Activated CD4-positive, alpha-beta T cell treated with anti-CD3 and anti-CD28 coated beads, Interleukin-2, amount 10 ng/mL, durations not matched to agents 24 days and 14 days (primary cell): ENCODE data around the gene PTPN14. TPM values are rescaled to one million over a fixed set of nuclear protein-coding genes. Genes with fewer than 3 reads are reported as not detected.

Experiments used
- DNase-seq: peaks from one replicate; pipeline ENCODE4 v3.0.0; 2022
- H3K27ac Mint-ChIP-seq: one replicate; pipeline ENCODE4 v1.8.0; 2022; ENCODE audit warnings: mild to moderate bottlenecking, mixed read lengths
- H3K27me3 Mint-ChIP-seq: one replicate; pipeline ENCODE4 v1.8.0; 2022; ENCODE audit warnings: mixed read lengths
- H3K36me3 Mint-ChIP-seq: one replicate; pipeline ENCODE4 v1.8.0; 2022; ENCODE audit warnings: low read depth, mild to moderate bottlenecking, mixed read lengths
- H3K4me1 Mint-ChIP-seq: one replicate; pipeline ENCODE4 v1.8.0; 2021; ENCODE audit warnings: mixed read lengths
- H3K4me3 Mint-ChIP-seq: one replicate; pipeline ENCODE4 v1.8.0; 2022; ENCODE audit warnings: mild to moderate bottlenecking, moderate library complexity, mixed read lengths
- H3K9me3 Mint-ChIP-seq: one replicate; pipeline ENCODE4 v1.8.0; 2021; ENCODE audit warnings: mixed read lengths
- intact Hi-C: fragments of 100-400 bp; cut with micrococcal nuclease; formaldehyde crosslinking; loops from one replicate; pipeline ENCODE4 v1.15.1; 2023
- total RNA-seq: library from RNA; stranded (reverse); gene quantifications from 2 replicates; pipeline ENCODE4 v1.2.3, GENCODE V29; 2022

Gene PTPN14
- total RNA-seq, 1 donor from 2014 or later = 29.7 TPM

GRCh38 chr1:214360525-214361164 is 190.8 kb downstream of the PTPN14 start:
- Mint-ChIP-seq H3K9me3 (peaks cover 10% of the 10 kb centered on the region), H3K36me3 (peaks cover 20% of the 10 kb centered on the region), H3K27me3 (peaks cover 3% of the 10 kb centered on the region), H3K27ac (peak overlapping the region; percentile 74), H3K4me3 (no peak overlapping the region), H3K4me1 (peaks cover 17% of the 10 kb centered on the region)
- intact Hi-C loops = no loop called here
- no peak for DNase-seq

DNA sequence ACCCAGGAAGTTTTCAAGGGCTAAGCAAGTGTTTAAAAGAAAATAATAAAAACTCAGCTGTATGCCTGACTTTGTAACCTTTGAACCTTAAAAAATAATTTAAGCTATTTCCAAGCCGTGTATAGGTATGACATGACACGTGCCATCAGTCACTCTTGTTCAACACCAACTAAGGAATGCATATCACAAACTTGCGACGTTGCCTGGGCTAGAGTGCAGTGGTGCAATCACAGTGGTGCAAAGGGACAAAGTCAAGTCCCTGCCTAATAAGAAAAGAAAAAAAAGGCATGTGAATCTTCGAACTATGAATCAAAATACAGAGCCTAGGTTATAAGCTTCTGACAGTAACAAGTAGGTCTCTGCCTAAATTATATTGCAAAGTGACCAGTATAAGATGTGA is 191.3 kb downstream of the PTPN14 start:
- H3K27me3 Mint-ChIP-seq = peaks cover 3% of the 10 kb centered on the region
- H3K27ac Mint-ChIP-seq = no peak overlapping the region
- intact Hi-C loops = no loop called here
- no peak overlapping the region for H3K4me3 Mint-ChIP-seq
- peaks cover 17% of the 10 kb centered on the region for H3K4me1 Mint-ChIP-seq
- peaks cover 20% of the 10 kb centered on the region for H3K36me3 Mint-ChIP-seq
- H3K9me3 Mint-ChIP-seq = peaks cover 10% of the 10 kb centered on the region
- DNase-seq = no peak

DNA sequence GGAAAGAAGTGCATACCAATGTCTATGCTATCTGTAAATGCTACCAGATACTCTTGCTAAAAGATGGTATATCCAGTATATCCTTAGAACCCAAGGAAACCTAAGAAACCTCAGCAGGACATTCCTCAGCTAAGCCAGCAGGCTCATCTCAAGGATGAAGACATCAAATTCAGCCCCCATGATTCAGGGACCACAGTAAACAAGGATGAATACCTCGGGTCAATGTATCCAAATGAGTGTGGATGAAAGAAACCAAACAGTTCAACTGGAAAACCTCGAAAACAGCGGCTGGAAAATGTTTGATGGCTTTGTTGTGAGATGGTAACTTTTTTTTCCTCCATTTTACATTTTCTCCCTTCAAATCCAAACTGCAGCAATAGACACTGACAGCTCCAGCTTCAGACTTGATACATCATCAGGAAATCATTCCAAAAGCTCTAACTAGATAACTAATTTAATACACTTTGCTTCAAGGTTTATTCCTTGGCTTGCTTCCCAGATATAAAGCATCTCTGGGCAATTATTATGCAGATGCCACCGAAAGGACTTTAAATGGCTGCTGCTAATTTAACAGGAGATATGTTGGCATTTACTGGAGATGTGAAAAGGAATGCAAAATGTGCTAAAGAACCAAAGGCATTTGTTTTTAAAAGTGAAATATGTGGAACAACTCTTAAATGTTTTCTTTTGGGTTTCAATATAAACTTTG is 196.8 kb downstream of the PTPN14 start:
- H3K27ac Mint-ChIP-seq = no peak overlapping the region
- no peaks in the 10 kb centered on the region for H3K27me3 Mint-ChIP-seq
- H3K4me3 Mint-ChIP-seq = no peak overlapping the region
- H3K4me1 Mint-ChIP-seq = peaks cover 1% of the 10 kb centered on the region
- intact Hi-C loops = no loop called here
- peaks cover 2% of the 10 kb centered on the region for H3K36me3 Mint-ChIP-seq
- no peak for DNase-seq
- H3K9me3 Mint-ChIP-seq = no peaks in the 10 kb centered on the region

- Mint-ChIP-seq H3K9me3 (no peaks in the 10 kb centered on the region), H3K4me1 (peaks cover 1% of the 10 kb centered on the region), H3K27ac (no peak overlapping the region), H3K4me3 (no peak overlapping the region), H3K27me3 (no peaks in the 10 kb centered on the region), H3K36me3 (peaks cover 3% of the 10 kb centered on the region)
- intact Hi-C loops = no loop called here
- DNase-seq = no peak
These were observed 198.6 kb downstream of the PTPN14 start for GRCh38 chr1:214352838-214353237.

GRCh38 chr1:214351551-214352277 is 199.7 kb downstream of the PTPN14 start:
- Mint-ChIP-seq H3K9me3 (no peaks in the 10 kb centered on the region), H3K27ac (no peak overlapping the region), H3K4me1 (peaks cover 1% of the 10 kb centered on the region), H3K27me3 (no peaks in the 10 kb centered on the region), H3K4me3 (no peak overlapping the region), H3K36me3 (peaks cover 7% of the 10 kb centered on the region)
- no peak for DNase-seq
- intact Hi-C loops = no loop called here

DNA sequence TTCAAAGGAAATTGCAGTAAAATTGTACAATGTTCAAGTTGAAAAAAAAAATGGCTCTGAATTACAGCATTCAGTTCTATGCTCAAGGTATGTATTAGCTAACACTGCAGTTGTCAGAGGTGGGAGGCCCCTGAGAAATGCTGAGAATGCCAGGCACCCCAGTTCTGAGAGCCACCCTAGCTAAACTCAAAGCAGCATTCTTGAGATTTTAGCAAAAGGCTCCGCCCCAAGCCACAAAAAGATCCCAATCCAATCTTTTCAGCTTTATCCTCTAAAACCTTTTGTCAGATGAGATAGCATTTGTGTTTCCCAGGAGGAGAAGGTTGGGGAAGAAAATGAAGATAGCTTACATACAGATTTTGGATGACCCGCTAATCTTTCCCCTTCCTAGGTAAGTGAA is 201.6 kb downstream of the PTPN14 start:
- Mint-ChIP-seq H3K27me3 (no peaks in the 10 kb centered on the region), H3K9me3 (peaks cover 4% of the 10 kb centered on the region), H3K4me3 (no peak overlapping the region), H3K4me1 (peaks cover 1% of the 10 kb centered on the region), H3K27ac (no peak overlapping the region), H3K36me3 (peaks cover 10% of the 10 kb centered on the region)
- no peak for DNase-seq
- intact Hi-C loops = no loop called here

GRCh38 chr1:214349008-214349407 is 202.4 kb downstream of the PTPN14 start:
- H3K9me3 Mint-ChIP-seq = peaks cover 10% of the 10 kb centered on the region
- no peak overlapping the region for H3K4me3 Mint-ChIP-seq
- peaks cover 18% of the 10 kb centered on the region for H3K36me3 Mint-ChIP-seq
- no peak for DNase-seq
- intact Hi-C loops = no loop called here
- H3K27me3 Mint-ChIP-seq = no peaks in the 10 kb centered on the region
- no peak overlapping the region for H3K27ac Mint-ChIP-seq
- peaks cover 1% of the 10 kb centered on the region for H3K4me1 Mint-ChIP-seq

GRCh38 chr1:214344897-214345296 is 206.5 kb downstream of the PTPN14 start:
- H3K27ac Mint-ChIP-seq = no peak overlapping the region

DNA sequence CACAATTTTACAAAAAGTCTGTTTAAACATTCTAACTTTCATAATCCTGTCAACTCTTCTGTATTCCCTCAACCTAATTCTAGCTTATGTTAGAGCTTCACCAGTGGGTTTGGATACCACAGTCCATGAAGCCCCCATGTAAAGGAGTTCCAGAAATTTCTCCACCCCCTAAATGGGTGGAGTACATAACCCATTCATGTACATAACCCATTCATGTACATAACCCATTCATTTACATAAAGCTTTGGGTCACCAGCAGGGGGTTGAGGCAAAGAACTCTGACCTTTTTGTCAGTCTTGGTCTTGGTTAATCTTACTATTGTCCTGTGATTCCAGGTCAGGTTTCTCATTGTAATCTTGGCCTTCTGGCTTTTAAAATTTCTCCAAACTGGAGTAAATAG is 208.9 kb downstream of the PTPN14 start:
- H3K4me3 Mint-ChIP-seq = no peak overlapping the region
- no peak for DNase-seq
- intact Hi-C loops = no loop called here
- peaks cover 26% of the 10 kb centered on the region for H3K36me3 Mint-ChIP-seq
- no peaks in the 10 kb centered on the region for H3K27me3 Mint-ChIP-seq
- H3K4me1 Mint-ChIP-seq = peaks cover 2% of the 10 kb centered on the region
- H3K27ac Mint-ChIP-seq = no peak overlapping the region
- peaks cover 15% of the 10 kb centered on the region for H3K9me3 Mint-ChIP-seq

More at GRCh38 chr1:214344897-214345296, 206.5 kb downstream of the PTPN14 start:
- Mint-ChIP-seq H3K9me3 (peaks cover 15% of the 10 kb centered on the region), H3K4me1 (peaks cover 2% of the 10 kb centered on the region), H3K36me3 (peaks cover 28% of the 10 kb centered on the region), H3K4me3 (no peak overlapping the region), H3K27me3 (no peaks in the 10 kb centered on the region)
- no peak for DNase-seq
- intact Hi-C loops = no loop called here

- intact Hi-C loops = no loop called here
- Mint-ChIP-seq H3K27ac (no peak overlapping the region), H3K4me3 (no peak overlapping the region), H3K36me3 (peaks cover 25% of the 10 kb centered on the region), H3K4me1 (peaks cover 4% of the 10 kb centered on the region), H3K27me3 (no peaks in the 10 kb centered on the region), H3K9me3 (peaks cover 15% of the 10 kb centered on the region)
- no peak for DNase-seq
These were observed 209.5 kb downstream of the PTPN14 start for GRCh38 chr1:214341932-214342331.

DNA sequence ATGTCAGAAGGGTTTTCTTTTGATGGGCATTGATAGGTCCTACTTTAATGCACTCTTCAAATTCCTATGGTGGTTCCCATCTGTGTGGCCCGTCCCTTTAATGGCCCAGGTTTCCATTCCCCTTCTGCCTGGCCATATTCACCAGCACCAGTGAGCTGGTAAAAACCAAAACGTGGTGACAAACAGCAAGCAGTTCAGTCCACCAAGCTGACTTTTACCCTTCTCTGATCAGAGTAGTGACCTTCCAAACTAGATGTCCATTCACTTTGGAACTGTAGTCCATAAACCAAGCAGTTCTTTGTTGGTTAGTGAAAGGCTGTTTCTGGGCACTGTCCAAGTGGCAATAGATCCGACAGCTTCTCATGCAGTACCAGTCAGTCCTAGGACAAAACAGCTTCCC is 209.9 kb downstream of the PTPN14 start:
- intact Hi-C loops = no loop called here
- Mint-ChIP-seq H3K36me3 (peaks cover 28% of the 10 kb centered on the region), H3K4me3 (no peak overlapping the region), H3K4me1 (peaks cover 7% of the 10 kb centered on the region), H3K9me3 (peaks cover 15% of the 10 kb centered on the region), H3K27ac (no peak overlapping the region), H3K27me3 (no peaks in the 10 kb centered on the region)
- DNase-seq = no peak

- Mint-ChIP-seq H3K4me3 (no peak overlapping the region), H3K4me1 (peaks cover 10% of the 10 kb centered on the region), H3K27ac (no peak overlapping the region), H3K9me3 (peaks cover 5% of the 10 kb centered on the region), H3K27me3 (no peaks in the 10 kb centered on the region), H3K36me3 (peaks cover 20% of the 10 kb centered on the region)
- intact Hi-C loops = no loop called here
- DNase-seq = no peak
These were observed 213.2 kb downstream of the PTPN14 start for GRCh38 chr1:214338212-214338611.

GRCh38 chr1:214337511-214337910 is 213.9 kb downstream of the PTPN14 start:
- Mint-ChIP-seq H3K27ac (no peak overlapping the region), H3K4me3 (no peak overlapping the region), H3K27me3 (no peaks in the 10 kb centered on the region), H3K9me3 (peaks cover 4% of the 10 kb centered on the region), H3K4me1 (peaks cover 10% of the 10 kb centered on the region), H3K36me3 (peaks cover 18% of the 10 kb centered on the region)
- DNase-seq = no peak
- intact Hi-C loops = no loop called here

DNA sequence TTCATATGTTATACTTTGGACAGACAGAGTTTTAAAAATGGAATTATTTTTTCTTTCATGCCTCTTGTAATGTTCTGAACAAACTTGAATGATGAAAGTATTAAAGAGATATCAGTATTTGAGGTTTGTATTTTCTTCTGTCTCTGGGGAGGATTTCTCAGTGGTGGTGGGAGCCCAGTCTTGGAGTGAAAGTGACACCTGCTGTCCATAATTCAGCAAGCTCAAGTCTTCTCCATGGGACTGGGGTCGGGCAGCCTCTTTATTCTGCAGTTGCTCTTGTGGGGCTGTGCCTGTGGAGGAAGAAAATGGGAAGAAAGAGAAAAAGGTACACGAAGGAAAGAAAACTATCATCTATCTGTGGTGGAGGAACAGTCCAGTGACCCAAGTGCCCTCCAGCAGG is 214.4 kb downstream of the PTPN14 start:
- Mint-ChIP-seq H3K9me3 (no peaks in the 10 kb centered on the region), H3K36me3 (peaks cover 14% of the 10 kb centered on the region), H3K27ac (no peak overlapping the region), H3K4me3 (no peak overlapping the region), H3K4me1 (peaks cover 10% of the 10 kb centered on the region), H3K27me3 (no peaks in the 10 kb centered on the region)
- intact Hi-C loops = no loop called here
- no peak for DNase-seq
